ENCODE measurements around the gene RAB38.

DNA sequence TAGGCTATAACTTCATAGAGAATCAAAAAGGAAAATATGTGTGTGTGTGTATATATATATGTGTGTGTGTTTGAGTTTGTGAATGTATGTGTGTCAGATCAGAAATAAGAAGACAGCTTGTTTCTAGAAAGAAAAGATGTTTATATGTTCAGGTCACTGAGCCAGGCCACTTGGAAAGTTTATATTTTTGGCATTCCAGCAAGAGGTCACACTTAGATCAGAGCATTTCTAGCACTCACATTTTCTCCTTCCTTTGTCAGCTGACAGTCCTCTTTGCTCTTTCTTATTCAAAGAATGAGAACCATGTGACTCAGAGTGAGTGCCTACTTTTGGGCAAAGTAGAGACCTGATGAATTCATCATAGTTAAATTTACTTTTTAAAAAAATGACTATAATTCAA lies 22.9 kb downstream of the RAB38 start:
- TF ChIP-seq, protein P1, sequence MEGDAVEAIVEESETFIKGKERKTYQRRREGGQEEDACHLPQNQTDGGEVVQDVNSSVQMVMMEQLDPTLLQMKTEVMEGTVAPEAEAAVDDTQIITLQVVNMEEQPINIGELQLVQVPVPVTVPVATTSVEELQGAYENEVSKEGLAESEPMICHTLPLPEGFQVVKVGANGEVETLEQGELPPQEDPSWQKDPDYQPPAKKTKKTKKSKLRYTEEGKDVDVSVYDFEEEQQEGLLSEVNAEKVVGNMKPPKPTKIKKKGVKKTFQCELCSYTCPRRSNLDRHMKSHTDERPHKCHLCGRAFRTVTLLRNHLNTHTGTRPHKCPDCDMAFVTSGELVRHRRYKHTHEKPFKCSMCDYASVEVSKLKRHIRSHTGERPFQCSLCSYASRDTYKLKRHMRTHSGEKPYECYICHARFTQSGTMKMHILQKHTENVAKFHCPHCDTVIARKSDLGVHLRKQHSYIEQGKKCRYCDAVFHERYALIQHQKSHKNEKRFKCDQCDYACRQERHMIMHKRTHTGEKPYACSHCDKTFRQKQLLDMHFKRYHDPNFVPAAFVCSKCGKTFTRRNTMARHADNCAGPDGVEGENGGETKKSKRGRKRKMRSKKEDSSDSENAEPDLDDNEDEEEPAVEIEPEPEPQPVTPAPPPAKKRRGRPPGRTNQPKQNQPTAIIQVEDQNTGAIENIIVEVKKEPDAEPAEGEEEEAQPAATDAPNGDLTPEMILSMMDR (IDR thresholded peaks at IDR 0.05; ENCODE audit: poor library complexity, severe bottlenecking) = no peak
- no peak for TF ChIP-seq EP300 (conservative IDR thresholded peaks at IDR 0.05; ENCODE audit: poor library complexity, severe bottlenecking)

Data from neural cell (in vitro differentiated cells).